H1 (cell line): ENCODE results near the gene SH3RF3. TPM values are rescaled to one million over a fixed set of nuclear protein-coding genes. Genes with fewer than 3 reads are reported as not detected.

Source experiments
- CTCF ChIA-PET: fragments of 300-600 bp; sonication (Branson Sonifier 250); formaldehyde crosslinking; loops from one replicate; lab custom pipeline; 2021; ENCODE audit not compliant: partially characterized antibody; lab: Charles Lee
- POLR2A ChIA-PET: fragments of 300-600 bp; sonication (Branson Sonifier 250); formaldehyde crosslinking; loops from one replicate; lab custom pipeline; 2021; ENCODE audit warnings: inconsistent platforms; ENCODE audit not compliant: partially characterized antibody; lab: Charles Lee
- DNase-seq, 2 experiments: peaks; one replicate each; pipeline versions ENCODE4 v3.0.0 to v3.0.0-alpha.2; 2010 to 2022; ENCODE audit warnings: low spot score in 2 of 2, low read depth in 1 of 2, mixed read lengths in 1 of 2
- FAIRE-seq: peaks from 2 replicates; lab custom pipeline; 2011; peaks lifted over from hg19 to GRCh38; lab: Jason Lieb, UNC
- H2AFZ ChIP-seq: 2 replicates; pipeline ENCODE4 v1.8.1; 2012; ENCODE audit warnings: low read length, inconsistent platforms
- H2AK5ac ChIP-seq: 2 replicates; pipeline ENCODE4 v1.6.1; 2013; ENCODE audit warnings: low read depth, low read length
- H2BK120ac ChIP-seq: replicated peaks from 2 replicates; pipeline ENCODE3; 2013; ENCODE audit warnings: low read depth, low read length, inconsistent platforms
- H2BK12ac ChIP-seq: 2 replicates; pipeline ENCODE4 v1.6.1; 2013; ENCODE audit warnings: low read depth, low read length
- H2BK15ac ChIP-seq: 2 replicates; pipeline ENCODE4 v1.6.1; 2013; ENCODE audit warnings: low read length
- H2BK20ac ChIP-seq: 2 replicates; pipeline ENCODE4 v1.6.1; 2013; ENCODE audit warnings: low read length
- H2BK5ac ChIP-seq: 2 replicates; pipeline ENCODE4 v1.6.1; 2013; ENCODE audit warnings: low read depth, low read length
- H3K14ac ChIP-seq: 2 replicates; pipeline ENCODE4 v1.6.1; 2013; ENCODE audit warnings: inconsistent platforms; ENCODE audit not compliant: insufficient read length
- H3K18ac ChIP-seq: 2 replicates; pipeline ENCODE4 v1.6.1; 2013; ENCODE audit warnings: low read length; ENCODE audit errors: extremely low read depth
- H3K23ac ChIP-seq: 2 replicates; pipeline ENCODE4 v1.6.1; 2013; ENCODE audit warnings: inconsistent platforms; ENCODE audit not compliant: insufficient read length
- H3K23me2 ChIP-seq: 2 replicates; pipeline ENCODE4 v1.6.1; 2013; ENCODE audit warnings: low read depth, low read length
- H3K27ac ChIP-seq: 2 replicates; pipeline ENCODE4 v1.6.1; 2011; ENCODE audit warnings: low read depth, low read length, inconsistent platforms
- H3K27me3 ChIP-seq, 4 experiments: replicated peaks in 1 of 4; 1 replicate in 1 of 4; 2 replicates in 3 of 4; pipeline versions ENCODE4 v1.6.1 to v1.8.1; 2011 to 2013; ENCODE audit warnings: low read length in 3 of 4, mild to moderate bottlenecking in 3 of 4, inconsistent platforms in 2 of 4, mixed read lengths in 2 of 4, moderate library complexity in 1 of 4; ENCODE audit not compliant: control insufficient read depth in 3 of 4, insufficient read depth in 3 of 4; ENCODE audit errors: extremely low read depth in 1 of 4
- H3K36me3 ChIP-seq, 4 experiments: 2 replicates each; pipeline versions ENCODE4 v1.6.1 to v1.8.1; 2011 to 2013; ENCODE audit warnings: mild to moderate bottlenecking in 4 of 4, low read length in 3 of 4, moderate library complexity in 2 of 4, control low read depth in 1 of 4, inconsistent platforms in 1 of 4; ENCODE audit not compliant: insufficient read depth in 4 of 4, control insufficient read depth in 2 of 4
- H3K4ac ChIP-seq: replicated peaks from 2 replicates; pipeline ENCODE3; 2013; ENCODE audit warnings: low read length, low read depth, mixed read lengths, inconsistent platforms; ENCODE audit not compliant: insufficient read length
- H3K4me1 ChIP-seq, 4 experiments: replicated peaks in 1 of 4; 1 replicate in 1 of 4; 2 replicates in 3 of 4; pipeline versions ENCODE4 v1.6.1 to v1.8.1; 2011 to 2013; ENCODE audit warnings: low read length in 3 of 4, inconsistent platforms in 2 of 4, mixed read lengths in 1 of 4; ENCODE audit not compliant: insufficient read depth in 4 of 4, control insufficient read depth in 3 of 4
- H3K4me2 ChIP-seq, 2 experiments: 2 replicates each; pipeline versions ENCODE4 v1.6.1 to v1.8.1; 2011 to 2013; ENCODE audit warnings: low read depth in 2 of 2, low read length in 2 of 2, control low read depth in 1 of 2, inconsistent platforms in 1 of 2, mild to moderate bottlenecking in 1 of 2; ENCODE audit not compliant: insufficient read depth in 1 of 2
- H3K4me3 ChIP-seq, 4 experiments: fragments of 200-600, 300-600 bp in 1 of 4; sonication (generic), shearing (Covaris generic), sonication (Bioruptor Twin) in 1 of 4; 2 replicates each; pipeline versions ENCODE4 v1.5.1 to v1.8.1; 2011 to 2016; ENCODE audit warnings: low read length in 4 of 4, low read depth in 3 of 4, control low read depth in 2 of 4, inconsistent platforms in 2 of 4, mild to moderate bottlenecking in 2 of 4, mixed read lengths in 1 of 4, moderate library complexity in 1 of 4; ENCODE audit not compliant: insufficient read depth in 2 of 4; ENCODE audit errors: extremely low read depth in 1 of 4
- H3K56ac ChIP-seq: replicated peaks from 2 replicates; pipeline ENCODE3; 2013; ENCODE audit warnings: low read depth, mild to moderate bottlenecking, mixed read lengths, low read length, inconsistent platforms; ENCODE audit not compliant: insufficient read length
- H3K79me1 ChIP-seq: 2 replicates; pipeline ENCODE4 v1.6.1; 2013; ENCODE audit warnings: low read depth, low read length, control low read depth
- H3K79me2 ChIP-seq, 2 experiments: 2 replicates each; pipeline versions ENCODE4 v1.6.1 to v1.8.1; 2012 to 2013; ENCODE audit warnings: low read length in 2 of 2, mild to moderate bottlenecking in 2 of 2, inconsistent platforms in 1 of 2; ENCODE audit not compliant: insufficient read depth in 2 of 2, control insufficient read depth in 1 of 2
- H3K9ac ChIP-seq, 4 experiments: replicated peaks in 1 of 4; 1 replicate in 1 of 4; 2 replicates in 3 of 4; pipeline versions ENCODE4 v1.6.1 to v1.8.1; 2011 to 2013; ENCODE audit warnings: low read depth in 3 of 4, low read length in 3 of 4, control low read depth in 2 of 4, mild to moderate bottlenecking in 2 of 4, moderate library complexity in 2 of 4, inconsistent platforms in 1 of 4; ENCODE audit errors: extremely low read depth in 1 of 4
- H3K9me3 ChIP-seq, 2 experiments: 2 replicates each; pipeline versions ENCODE4 v1.6.1 to v1.8.1; 2012 to 2013; ENCODE audit warnings: mild to moderate bottlenecking in 2 of 2, moderate library complexity in 2 of 2, control low read depth in 1 of 2, inconsistent platforms in 1 of 2, low read depth in 1 of 2, low read length in 1 of 2, mixed read lengths in 1 of 2; ENCODE audit not compliant: insufficient read depth in 2 of 2
- H4K20me1 ChIP-seq, 2 experiments: replicated peaks in 1 of 2; 2 replicates each; pipeline versions ENCODE3 to v1.8.1; 2011 to 2013; ENCODE audit warnings: inconsistent platforms in 2 of 2, low read length in 2 of 2, mild to moderate bottlenecking in 1 of 2; ENCODE audit not compliant: insufficient read depth in 2 of 2, control insufficient read depth in 1 of 2
- H4K5ac ChIP-seq: 2 replicates; pipeline ENCODE4 v1.6.1; 2013; ENCODE audit warnings: low read length, low read depth, mixed read lengths, inconsistent platforms; ENCODE audit not compliant: insufficient read length
- H4K8ac ChIP-seq: 2 replicates; pipeline ENCODE4 v1.8.0; 2013; ENCODE audit warnings: mild to moderate bottlenecking, moderate library complexity, low read length, inconsistent platforms; ENCODE audit not compliant: insufficient read depth; ENCODE audit errors: extremely low read depth
- H4K91ac ChIP-seq: replicated peaks from 2 replicates; pipeline ENCODE3; 2013; ENCODE audit warnings: low read length, mixed read lengths, inconsistent platforms; ENCODE audit not compliant: insufficient read length
- BRCA1 ChIP-seq: IDR thresholded peaks from 2 replicates; pipeline ENCODE4 v1.6.1; 2012; ENCODE audit warnings: low read depth, low read length, improper control_type of control experiment
- EZH2 ChIP-seq: fragments of 200-600 bp; sonication (generic); IDR thresholded peaks from 2 replicates; pipeline ENCODE4 v1.7.1; 2012; ENCODE audit warnings: low read depth, mild to moderate bottlenecking, moderate library complexity, low read length, inconsistent platforms; ENCODE audit not compliant: severe bottlenecking
- GABPA ChIP-seq: IDR thresholded peaks from 2 replicates; pipeline ENCODE4 v1.6.1; 2011; ENCODE audit warnings: mild to moderate bottlenecking, low read length, moderate library complexity, borderline replicate concordance; ENCODE audit not compliant: insufficient read depth
- GTF2F1 ChIP-seq: IDR thresholded peaks from 2 replicates; pipeline ENCODE4 v1.6.1; 2012; ENCODE audit warnings: low read depth, low read length, improper control_type of control experiment, borderline replicate concordance
- JUN ChIP-seq: IDR thresholded peaks from 2 replicates; pipeline ENCODE4 v1.6.1; 2011; ENCODE audit warnings: low read depth, mild to moderate bottlenecking, improper control_type of control experiment, low read length
- KDM4A ChIP-seq: IDR thresholded peaks from one replicate; pipeline ENCODE4 v1.7.1; 2012; ENCODE audit warnings: low read depth, mild to moderate bottlenecking, moderate library complexity, low read length, inconsistent platforms; ENCODE audit not compliant: severe bottlenecking
- PHF8 ChIP-seq: fragments of 200-600 bp; sonication (generic); conservative IDR thresholded peaks from 2 replicates; pipeline ENCODE4 v1.7.1; 2012; ENCODE audit warnings: low read depth, mild to moderate bottlenecking, inconsistent platforms, low read length, moderate library complexity
- RNF2 ChIP-seq: fragments of 200-900, 300-1000 bp; sonication (generic); IDR thresholded peaks from 2 replicates; pipeline ENCODE4 v1.7.1; 2016; ENCODE audit warnings: borderline replicate concordance, low read depth, mild to moderate bottlenecking, antibody characterized with exemption, low read length; ENCODE audit not compliant: poor library complexity, severe bottlenecking; ENCODE audit errors: missing control alignments
- SUZ12 ChIP-seq: fragments of 200-600 bp; sonication (generic); IDR thresholded peaks from 2 replicates; pipeline ENCODE4 v1.6.1; 2012; ENCODE audit warnings: mild to moderate bottlenecking, inconsistent platforms, low read length, moderate library complexity, mixed read lengths
- TAF1 ChIP-seq: IDR thresholded peaks from 2 replicates; pipeline ENCODE4 v1.6.1; 2011; ENCODE audit warnings: mild to moderate bottlenecking, low read depth, low read length
- ZNF274 ChIP-seq: IDR thresholded peaks from 2 replicates; pipeline ENCODE4 v1.7.0; 2012; ENCODE audit warnings: low read length, borderline replicate concordance; ENCODE audit errors: extremely low read depth
- WGBS, 2 experiments: shearing (Covaris generic) in 1 of 2; methylation state at CpG; one replicate each; pipeline versions ENCODE4 v1.1.6 to v1.1.7; 2013 to 2015; ENCODE audit warnings: low lambda C conversion rate in 2 of 2, mixed read lengths in 2 of 2, inconsistent platforms in 1 of 2, low coverage in 1 of 2, missing lambda C conversion rate in 1 of 2; ENCODE audit not compliant: insufficient replicate concordance in 2 of 2, insufficient coverage in 1 of 2, insufficient read length in 1 of 2; ENCODE audit errors: extremely low coverage in 1 of 2, missing lambda C conversion rate in 1 of 2; 5-methylcytosine and 5-hydroxymethylcytosine counted together
- polyA plus RNA-seq, 7 experiments: library from polyadenylated mRNA; depleted of rRNA in 3 of 7; stranded (reverse) in 5 of 7; unstranded in 2 of 7; fragments of >200 nt in 5 of 7; fragments of 200-250 nt in 2 of 7; gene quantifications; 1 replicate in 5 of 7; 2 replicates in 1 of 7; 4 replicates in 1 of 7; pipeline versions ENCODE4 v1.2.1 to v1.2.3, GENCODE V29; 2011 to 2013; ENCODE audit warnings: missing spikeins in 2 of 7, mixed read lengths in 2 of 7
- total RNA-seq: library from RNA; stranded (reverse); fragmentation: NEBNext Ultra II Directional; extraction: Animal tissue kit (Norgen Biotek cat#: 25700); gene quantifications from 2 replicates; pipeline ENCODE4 v1.2.1, GENCODE V29; 2021
- TF ChIP-seq, protein P1 (sequence below): IDR thresholded peaks from 2 replicates; pipeline ENCODE4 v1.6.1; 2011; ENCODE audit warnings: low read length, improper control_type of control experiment

SH3RF3 gene
- total and polyA plus RNA-seq, 2 of the 8 experiments (the other 6 are each of a cell fraction or from before 2014, with no cell fraction given): 0.11 to 0.65 TPM

DNA sequence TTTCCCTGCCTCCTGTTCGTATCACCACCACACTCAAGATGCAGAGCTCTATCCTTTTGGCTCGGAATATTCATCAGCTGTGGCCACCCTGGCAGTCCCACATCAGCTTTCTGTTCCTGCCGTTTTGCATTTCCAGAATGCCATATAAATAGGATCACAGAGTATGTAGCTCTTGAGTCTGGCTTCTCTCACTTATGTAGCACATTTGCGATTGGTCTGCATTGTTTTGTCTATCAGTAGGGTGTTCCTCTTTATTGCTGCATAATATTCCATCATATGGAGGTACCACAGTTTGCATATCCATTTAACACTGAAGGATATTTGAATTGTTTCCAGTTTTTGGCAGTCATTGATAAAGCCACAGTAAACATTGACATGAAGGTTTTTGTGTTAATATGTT, 104.6 kb downstream of the SH3RF3 start:
- H3K23ac ChIP-seq: no peak overlapping the region
- no peaks in the 10 kb centered on the region for H3K79me2 ChIP-seq
- no peaks in the 10 kb centered on the region for H3K79me1 ChIP-seq
- TF ChIP-seq TAF1 (no peak), EZH2 (no peak), BRCA1 (no peak), SUZ12 (no peak), PHF8 (no peak), RNF2 (no peak), ZNF274 (no peak), JUN (no peak), GTF2F1 (no peak), KDM4A (no peak), GABPA (no peak)
- TF ChIP-seq, protein P1, sequence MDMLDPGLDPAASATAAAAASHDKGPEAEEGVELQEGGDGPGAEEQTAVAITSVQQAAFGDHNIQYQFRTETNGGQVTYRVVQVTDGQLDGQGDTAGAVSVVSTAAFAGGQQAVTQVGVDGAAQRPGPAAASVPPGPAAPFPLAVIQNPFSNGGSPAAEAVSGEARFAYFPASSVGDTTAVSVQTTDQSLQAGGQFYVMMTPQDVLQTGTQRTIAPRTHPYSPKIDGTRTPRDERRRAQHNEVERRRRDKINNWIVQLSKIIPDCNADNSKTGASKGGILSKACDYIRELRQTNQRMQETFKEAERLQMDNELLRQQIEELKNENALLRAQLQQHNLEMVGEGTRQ: no peak

More for the DNA sequence above, 104.6 kb downstream of the SH3RF3 start:
- no peak overlapping the region for H3K14ac ChIP-seq
- no peak overlapping the region for H3K4me2 ChIP-seq
- H3K27ac ChIP-seq: no peak overlapping the region
- H3K9ac ChIP-seq: no peak overlapping the region
- H2AK5ac ChIP-seq: no peak overlapping the region
- no peak overlapping the region for H3K56ac ChIP-seq
- no peaks in the 10 kb centered on the region for H3K36me3 ChIP-seq
- H4K5ac ChIP-seq: no peak overlapping the region
- no peaks in the 10 kb centered on the region for H4K20me1 ChIP-seq
- ChIA-PET CTCF (interaction anchor here (0.7 to 2.3 kb wide), 2 partner anchors 10 to 274 kb away, joined by 3 to 13 read pairs; no protein-coding TSS in a partner anchor), POLR2A (no interaction called here)
- H3K27me3 ChIP-seq: no peaks in the 10 kb centered on the region
- WGBS, 2 experiments: 90% methylated on average over 4 of the region's 4 CpGs; no CpG with 5 or more reads in 1 of the 2 experiments
- H2BK12ac ChIP-seq: no peak overlapping the region
- H3K4me3 ChIP-seq: no peak overlapping the region
- H2BK15ac ChIP-seq: no peak overlapping the region
- H2AFZ ChIP-seq: no peak overlapping the region
- FAIRE-seq: no peak
- no peak for DNase-seq
- H2BK5ac ChIP-seq: no peak overlapping the region
- no peak overlapping the region for H2BK20ac ChIP-seq
- no peak overlapping the region for H4K91ac ChIP-seq
- H3K18ac ChIP-seq: no peak overlapping the region
- no peaks in the 10 kb centered on the region for H3K23me2 ChIP-seq
- H3K9me3 ChIP-seq: peaks cover 0 to 3% of the 10 kb centered on the region in 2 experiments; a peak in 1 of 4 replicates
- peaks cover 0 to 4% (median 2%) of the 10 kb centered on the region in 4 experiments; a peak in 4 of 7 replicates for H3K4me1 ChIP-seq
- no peak overlapping the region for H2BK120ac ChIP-seq
- no peak overlapping the region for H3K4ac ChIP-seq
- no peak overlapping the region for H4K8ac ChIP-seq
